HG02938 (cell line): ENCODE data around the gene EXOC6B.

Source experiments
- ATAC-seq: cut with Tn5 transposase; IDR thresholded peaks from one replicate; pipeline ENCODE4 v1.9.1; 2021; ENCODE audit warnings: mild to moderate bottlenecking, moderate library complexity; ENCODE audit not compliant: unreplicated experiment

EXOC6B gene

GRCh38 chr2:72292433-72292832, 533.4 kb downstream of the EXOC6B start:
- ATAC-seq = no peak

DNA sequence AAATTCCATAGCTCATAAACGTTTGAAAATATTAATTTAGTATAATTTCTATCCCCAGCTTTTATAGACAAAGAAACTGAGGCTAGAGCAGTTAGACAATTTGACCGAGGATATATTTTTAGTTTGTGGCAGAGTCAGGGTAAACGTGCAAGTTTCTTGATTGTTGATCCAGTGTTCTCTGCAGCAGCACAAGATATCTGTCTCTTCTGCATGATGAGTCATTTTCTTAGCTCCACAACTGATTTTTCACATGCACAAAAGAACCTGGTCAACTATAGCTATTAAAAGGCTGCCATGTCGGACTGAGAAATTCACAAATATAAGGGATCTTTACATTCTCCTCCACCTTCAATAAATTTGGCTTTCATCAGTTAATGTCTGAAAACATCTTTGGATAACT, 534.8 kb downstream of the EXOC6B start:
- no peak for ATAC-seq

DNA sequence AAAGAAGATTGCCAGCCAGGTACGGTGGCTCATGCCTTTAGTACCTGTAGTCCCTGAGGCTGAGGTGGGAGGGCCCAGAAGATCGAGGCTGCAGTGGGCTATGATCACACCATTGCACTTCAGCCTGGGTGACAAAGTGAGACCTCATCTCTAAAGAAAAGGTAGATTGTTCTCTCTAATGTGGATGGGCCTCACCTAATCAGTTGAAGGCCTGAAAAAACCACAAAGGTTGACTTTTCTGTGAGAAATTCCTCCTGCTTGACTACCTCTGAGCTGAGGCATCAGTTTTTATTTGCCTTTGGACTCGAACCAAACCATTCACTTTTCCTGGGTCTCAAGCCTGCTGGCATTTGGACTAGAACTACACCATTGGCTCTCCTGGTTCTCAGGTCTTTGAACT, 536.1 kb downstream of the EXOC6B start:
- ATAC-seq = no peak

GRCh38 chr2:72289283-72289682, 536.5 kb downstream of the EXOC6B start:
- ATAC-seq = no peak

DNA sequence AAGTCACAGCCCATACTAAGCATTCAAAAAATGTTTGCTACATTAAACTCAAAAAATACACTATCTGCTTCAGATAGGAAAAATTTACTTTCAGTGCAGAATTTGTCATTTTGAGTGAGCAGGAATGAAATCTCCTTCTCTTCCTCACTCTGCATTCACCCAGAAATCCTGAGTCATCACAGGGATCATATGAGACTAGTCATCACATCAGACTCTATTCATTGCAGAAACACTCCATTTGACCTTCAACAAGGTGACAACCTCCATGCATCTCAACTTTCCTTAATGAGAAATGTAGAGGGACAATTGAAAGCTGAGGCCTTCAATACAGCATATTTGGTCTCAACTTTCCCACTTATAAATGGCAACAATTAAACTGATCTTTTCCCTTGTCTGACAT, 547.8 kb downstream of the EXOC6B start:
- no peak for ATAC-seq

DNA sequence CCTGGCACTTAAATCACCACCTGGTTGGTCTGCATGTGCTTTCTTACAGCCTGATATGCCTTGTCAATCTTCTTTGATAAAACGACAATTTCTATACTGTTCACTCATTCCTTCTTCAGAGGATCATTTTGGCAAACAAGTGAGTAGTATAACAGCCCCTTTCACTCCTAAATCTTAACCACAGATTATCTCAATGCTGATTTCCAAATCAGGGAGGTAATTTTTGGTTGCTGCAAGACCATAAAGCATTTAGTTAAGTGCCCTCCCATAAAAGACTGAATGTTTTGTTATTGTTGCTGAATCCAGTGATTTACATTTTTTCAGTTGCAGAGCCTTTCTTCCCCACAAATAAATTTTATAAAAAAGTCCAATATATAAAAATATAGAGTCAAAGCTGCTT, 549.0 kb downstream of the EXOC6B start:
- no peak for ATAC-seq

DNA sequence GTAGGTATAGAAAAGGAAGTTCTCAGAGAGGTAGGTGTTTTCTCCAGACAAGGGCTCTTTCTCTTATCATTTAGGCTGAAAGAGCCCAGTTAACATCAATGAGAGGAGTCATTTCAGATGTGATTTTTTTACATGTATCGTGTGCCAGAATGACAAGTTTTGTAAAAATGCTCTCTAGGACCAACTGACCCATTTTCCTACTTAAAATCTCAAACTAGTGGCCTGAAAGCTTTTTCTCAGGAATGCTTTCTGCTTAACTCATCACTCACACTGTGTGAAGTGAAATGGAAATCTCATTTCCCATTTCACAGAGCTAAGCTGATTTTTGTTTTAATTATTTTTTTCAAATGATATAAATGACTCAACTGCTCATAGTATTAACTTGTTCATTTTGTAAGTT, 549.5 kb downstream of the EXOC6B start:
- no peak for ATAC-seq

- ATAC-seq = no peak
Measured at GRCh38 chr2:72275084-72275483, 550.7 kb downstream of the EXOC6B start.

DNA sequence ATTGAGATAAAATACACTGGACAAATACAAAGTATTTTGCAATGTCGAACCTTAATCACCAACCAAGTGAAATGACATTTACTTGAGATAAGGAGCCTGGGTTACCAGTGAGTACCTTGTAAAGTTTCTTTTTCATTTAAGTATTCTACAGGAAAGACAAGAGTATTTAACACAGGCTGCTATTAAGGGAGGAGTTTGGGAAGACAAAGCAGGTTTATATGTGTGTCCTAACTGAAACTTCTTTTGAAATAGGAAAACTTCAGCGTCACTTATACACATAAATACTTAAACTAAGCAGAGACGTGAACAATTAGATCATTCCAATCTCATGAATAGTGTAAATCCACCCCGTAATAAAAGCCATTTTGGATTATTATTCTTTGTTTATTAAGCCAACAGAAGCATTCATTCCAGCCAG, 551.4 kb downstream of the EXOC6B start:
- no peak for ATAC-seq

- ATAC-seq = no peak
Measured at GRCh38 chr2:72273384-72273783, 552.4 kb downstream of the EXOC6B start.

GRCh38 chr2:72271766-72272641, 553.8 kb downstream of the EXOC6B start:
- no peak for ATAC-seq

DNA sequence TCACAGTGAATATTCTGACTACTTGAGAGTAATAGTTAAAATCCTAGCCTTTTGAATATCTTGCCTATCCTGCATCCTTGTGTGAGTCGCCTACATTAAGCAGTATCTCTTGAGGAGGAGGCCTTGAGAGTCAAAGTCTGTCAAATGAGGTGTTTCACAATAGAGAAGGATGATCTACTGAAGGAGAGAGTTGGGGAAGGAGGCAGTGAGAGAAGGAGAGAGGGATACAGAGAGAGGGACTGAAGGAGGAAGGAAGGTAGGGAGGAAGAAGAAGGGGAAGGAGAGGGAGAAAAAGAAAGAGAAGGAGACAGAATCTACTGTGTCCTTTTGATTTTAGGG, 554.6 kb downstream of the EXOC6B start:
- ATAC-seq = no peak

- ATAC-seq = no peak
Measured at GRCh38 chr2:72270556-72271275, 555.1 kb downstream of the EXOC6B start.

DNA sequence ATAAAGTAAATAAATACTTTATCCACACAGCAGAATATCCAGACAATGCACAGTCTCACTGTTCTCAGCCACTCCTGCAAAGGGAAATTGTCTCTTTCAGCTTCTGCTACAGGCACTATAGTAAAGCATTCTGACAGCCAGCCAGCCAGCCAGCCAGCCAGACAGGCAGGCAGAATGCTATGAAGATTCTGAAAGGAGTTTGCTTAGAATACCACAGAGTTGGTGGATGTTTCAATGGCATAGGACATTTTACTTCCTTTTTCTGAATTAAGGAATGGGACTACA, 562.1 kb downstream of the EXOC6B start:
- ATAC-seq = no peak

DNA sequence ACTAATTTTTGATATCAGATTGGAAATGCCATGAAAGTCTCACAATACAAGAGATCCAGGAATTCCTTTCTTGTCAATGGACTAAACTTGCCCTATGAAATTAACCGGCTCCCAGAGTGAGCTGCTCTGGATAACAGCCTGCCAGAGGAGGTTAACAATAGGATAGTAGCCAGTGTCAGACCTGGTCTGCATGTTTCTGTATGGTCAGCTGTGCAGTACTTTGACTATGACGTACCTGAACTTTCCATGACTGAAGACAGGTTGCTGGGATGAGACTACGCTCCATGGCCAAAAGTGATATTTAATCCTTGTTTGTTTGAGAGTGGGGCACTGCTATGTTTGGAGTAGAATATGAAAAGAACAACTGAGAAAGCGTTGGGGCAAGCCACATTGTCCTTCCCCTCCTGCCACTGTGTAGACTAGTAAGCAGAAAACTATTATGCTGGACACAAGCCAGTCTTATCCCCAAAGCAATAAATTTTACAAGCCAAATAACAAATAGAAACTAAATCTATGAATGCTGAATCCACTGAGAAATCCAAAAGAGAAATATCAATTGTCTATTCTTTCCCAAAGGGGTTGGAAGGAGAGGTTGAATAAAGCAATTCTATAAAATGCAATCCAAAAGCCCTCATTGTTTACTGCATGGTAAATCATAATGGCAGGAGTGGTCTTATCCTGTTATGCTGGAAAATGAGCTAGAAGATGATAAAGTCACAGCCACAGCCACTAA, 562.6 kb downstream of the EXOC6B start:
- no peak for ATAC-seq

DNA sequence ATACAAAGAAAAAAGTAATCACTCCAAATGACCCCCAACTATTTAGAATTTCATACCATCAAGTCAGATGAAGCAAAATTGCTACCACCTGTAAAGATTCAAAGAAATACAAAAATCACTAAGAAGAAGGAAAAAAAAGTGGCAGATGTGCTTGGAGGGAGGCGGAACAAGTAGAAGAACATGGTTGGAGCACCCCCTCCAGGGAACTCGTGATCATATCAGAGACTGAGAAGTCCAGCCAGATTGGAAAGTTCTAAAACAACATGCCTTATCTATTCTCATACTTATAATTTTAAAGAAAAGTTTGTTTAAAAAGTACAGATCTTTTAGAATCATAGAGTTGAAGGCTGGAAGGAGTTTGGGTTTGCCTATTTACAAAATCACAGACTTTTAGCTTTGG, 564.8 kb downstream of the EXOC6B start:
- ATAC-seq = no peak

DNA sequence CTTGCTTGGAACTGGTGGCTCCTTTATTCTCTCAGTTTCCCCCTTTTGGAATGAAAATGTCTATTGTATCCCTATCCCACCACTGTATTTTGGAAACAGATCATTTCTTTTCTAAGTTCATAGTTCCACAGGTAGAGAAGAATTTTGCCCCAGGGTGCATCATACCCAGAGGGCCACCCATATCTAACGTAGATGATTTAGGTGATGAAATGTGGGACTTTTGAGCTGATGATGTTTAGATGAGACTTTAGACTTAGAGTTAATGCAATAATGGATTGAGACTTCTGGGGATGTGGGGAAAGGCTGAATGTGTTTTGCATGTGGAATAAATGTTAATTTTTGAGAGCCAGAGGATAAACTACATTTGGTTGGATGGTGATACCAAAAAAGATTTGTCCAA, 570.3 kb downstream of the EXOC6B start:
- no peak for ATAC-seq

DNA sequence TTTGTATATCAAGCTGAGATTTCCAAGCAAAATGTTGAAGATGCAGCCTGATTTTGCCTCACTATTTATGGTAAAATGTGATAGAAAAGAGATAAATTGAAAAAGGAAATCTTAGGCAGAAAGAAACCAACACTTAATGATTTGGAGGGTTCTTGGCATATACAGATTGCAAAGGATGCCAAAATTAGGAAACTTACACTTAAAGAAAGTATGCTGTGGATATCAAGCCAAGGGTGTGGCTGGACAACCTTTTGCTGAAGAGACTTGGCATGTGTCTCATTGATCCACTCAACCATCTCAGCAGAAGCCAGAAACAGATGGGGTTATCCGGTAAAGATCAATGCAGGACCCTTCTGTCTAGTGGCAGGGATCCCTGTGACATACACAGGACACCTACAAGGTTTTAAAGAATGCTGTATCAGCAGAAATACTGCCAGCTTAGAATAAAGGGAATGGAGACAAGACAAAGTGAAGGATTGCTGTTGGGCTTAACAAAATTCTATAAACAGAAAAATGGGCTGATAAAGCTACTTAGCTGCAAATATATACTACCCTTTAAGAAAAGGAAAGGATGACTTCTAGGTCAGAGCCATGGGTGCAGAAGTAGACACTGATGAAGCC, 570.9 kb downstream of the EXOC6B start:
- ATAC-seq = no peak

DNA sequence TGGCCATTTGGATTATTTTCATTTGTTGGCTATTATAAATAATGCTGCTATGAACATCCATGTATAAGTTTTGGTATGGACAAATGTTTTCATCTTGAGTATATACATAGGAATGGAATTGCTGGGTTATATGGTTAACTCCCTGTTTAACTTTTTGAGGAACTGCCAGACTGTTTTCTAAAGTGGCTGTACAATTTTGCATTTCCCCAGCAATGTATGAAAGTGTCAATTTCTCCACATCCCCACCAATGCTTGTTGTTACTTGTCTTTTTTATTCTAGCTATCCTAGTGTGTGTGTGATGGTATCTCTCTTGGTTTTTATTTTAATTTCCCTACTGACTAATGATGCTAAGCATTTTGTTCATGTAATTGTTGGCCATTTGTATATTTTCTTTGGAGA, 587.5 kb downstream of the EXOC6B start:
- no peak for ATAC-seq

GRCh38 chr2:72237549-72237948, 588.3 kb downstream of the EXOC6B start:
- no peak for ATAC-seq

GRCh38 chr2:72236445-72237067, 589.3 kb downstream of the EXOC6B start:
- ATAC-seq = no peak
